Kidney tubule cell (primary cell): Measurements from ENCODE around the gene SIT1.

ENCODE experiments used
- DNase-seq: peaks from one replicate; pipeline ENCODE4 v3.0.0-alpha.2; 2018; ENCODE audit warnings: low spot score

SIT1 gene

DNA sequence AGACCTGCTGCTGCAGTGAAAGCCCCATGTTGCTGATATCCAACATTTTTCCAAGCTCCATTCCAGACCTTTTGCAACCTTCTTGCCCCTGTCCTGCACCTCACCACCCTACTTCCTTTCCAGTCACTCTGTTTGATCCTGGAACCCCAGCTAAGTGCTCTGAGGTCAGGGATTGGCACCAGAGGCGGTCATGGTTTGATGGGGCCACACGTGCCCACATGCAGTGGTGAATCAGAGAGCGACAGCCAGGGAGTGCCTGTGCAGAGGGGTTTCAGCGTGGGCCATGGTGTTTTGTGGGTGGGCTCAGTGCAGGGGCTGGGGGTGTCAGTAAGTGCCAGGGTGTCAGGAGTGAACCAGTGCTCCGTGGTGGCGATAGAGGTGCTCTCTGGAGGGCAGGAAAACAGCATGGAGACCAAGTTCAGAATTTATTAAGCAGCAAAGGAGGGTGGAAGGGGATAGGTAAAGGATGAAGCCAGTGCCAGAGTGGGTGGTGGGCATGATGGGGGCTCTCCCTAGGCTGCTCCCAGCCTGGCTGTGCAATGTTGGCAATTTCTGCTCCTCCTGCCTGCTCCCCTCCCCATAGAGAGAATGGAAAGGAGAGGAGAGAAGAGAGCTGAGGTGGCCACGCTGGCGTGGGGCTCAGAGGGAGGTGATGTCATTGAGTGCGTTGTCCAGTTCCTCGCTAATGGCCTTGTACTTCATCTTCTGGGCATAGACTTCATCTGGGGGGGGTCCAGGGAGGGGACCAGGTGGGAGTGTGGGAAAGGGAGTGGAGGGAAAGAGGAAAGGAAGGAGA, 32.0 kb upstream of the SIT1 start:
- no peak for DNase-seq

DNA sequence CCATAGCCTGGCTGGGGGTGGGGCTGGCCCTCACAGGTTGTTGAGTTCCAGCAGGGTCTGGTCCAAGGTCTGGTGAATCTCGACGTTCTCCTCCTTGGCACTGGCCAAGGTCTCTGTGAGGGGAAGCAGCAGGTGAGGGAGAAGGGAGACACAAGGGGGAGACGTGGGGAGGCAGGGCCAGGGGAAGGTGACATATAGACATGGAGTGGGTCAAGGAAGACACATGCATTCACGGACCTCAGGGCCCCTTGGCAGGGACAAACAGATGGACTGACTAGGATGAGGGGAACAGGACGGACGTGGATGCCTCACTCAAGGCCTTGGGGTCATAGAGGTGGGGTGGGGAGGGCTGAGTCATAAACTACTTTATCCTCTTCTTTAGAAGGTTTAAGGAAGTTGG, 31.3 kb upstream of the SIT1 start:
- no peak for DNase-seq

DNA sequence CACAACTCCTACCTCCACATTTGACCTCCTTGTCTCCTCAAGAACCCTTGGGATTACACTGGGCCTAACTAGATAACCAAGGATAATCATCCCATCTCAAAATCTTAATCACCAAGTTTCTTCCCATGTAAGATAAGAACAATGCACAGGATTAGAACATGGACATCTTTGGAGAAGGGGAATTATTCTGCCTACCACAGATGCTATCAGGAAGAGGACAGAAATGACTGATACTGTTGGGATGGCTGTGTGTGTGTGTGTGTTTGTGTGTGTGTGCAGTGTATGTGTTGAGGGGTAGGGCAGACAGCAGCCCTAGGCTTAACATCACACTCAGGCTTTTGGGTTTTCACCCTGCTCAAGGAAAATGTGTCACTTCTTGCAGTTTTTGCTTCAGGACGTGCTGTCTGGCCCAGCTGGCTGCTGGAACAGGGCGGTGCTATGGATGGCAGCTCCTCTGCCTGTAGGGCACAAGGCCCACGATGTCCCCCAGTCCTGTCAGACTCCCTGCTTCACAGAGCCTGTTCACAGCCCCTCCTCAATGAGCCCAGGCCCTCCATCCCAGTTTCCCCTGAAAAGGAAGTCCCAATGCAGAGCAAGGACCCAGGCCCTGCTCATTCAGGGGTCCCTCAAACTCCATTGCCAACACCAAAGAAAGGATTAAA, 30.7 kb upstream of the SIT1 start:
- no peak for DNase-seq

DNA sequence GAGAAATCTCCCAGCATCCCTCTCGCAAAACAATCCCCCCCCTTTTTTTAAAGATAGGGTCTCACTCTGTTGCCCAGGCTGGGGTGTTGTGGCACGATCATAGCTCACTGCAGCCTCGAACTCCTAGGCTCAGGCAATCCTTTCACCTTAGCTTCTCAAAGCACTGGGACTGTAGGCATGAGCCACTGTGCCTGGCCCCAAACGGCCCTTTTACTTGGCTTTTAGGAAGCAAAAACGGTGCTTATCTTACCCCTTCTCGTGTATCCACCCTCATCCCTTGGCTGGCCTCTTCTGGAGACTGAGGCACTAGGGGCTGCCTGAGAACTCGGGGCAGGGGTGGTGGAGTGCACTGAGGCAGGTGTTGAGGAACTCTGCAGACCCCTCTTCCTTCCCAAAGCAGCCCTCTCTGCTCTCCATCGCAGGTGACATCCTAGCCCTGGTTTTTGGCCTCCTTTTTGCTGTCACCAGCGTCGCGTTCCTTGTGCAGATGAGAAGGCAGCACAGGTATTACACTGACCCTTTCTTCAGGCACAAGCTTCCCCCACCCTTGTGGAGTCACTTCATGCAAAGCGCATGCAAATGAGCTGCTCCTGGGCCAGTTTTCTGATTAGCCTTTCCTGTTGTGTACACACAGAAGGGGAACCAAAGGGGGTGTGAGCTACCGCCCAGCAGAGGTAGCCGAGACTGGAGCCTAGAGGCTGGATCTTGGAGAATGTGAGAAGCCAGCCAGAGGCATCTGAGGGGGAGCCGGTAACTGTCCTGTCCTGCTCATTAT, 29.8 kb upstream of the SIT1 start:
- DNase-seq, result no peak

DNA sequence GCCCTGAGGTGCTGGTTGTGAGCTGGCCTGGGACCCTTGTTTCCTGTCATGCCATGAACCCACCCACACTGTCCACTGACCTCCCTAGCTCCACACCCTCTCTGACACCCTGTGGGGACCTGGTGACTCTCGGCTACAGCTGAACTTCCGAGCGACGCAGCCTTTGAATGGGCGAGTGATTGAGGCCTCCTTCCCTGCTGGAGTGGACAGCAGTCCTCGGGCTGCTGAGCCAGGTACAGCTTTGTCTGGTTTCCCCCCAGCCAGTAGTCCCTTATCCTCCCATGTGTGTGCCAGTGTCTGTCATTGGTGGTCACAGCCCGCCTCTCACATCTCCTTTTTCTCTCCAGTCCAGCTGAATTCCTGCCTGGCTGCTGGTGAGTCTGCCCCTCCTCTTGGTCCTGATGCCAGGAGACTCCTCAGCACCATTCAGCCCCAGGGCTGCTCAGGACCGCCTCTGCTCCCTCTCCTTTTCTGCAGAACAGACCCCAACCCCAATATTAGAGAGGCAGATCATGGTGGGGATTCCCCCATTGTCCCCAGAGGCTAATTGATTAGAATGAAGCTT, 29.1 kb upstream of the SIT1 start:
- no peak for DNase-seq

DNA sequence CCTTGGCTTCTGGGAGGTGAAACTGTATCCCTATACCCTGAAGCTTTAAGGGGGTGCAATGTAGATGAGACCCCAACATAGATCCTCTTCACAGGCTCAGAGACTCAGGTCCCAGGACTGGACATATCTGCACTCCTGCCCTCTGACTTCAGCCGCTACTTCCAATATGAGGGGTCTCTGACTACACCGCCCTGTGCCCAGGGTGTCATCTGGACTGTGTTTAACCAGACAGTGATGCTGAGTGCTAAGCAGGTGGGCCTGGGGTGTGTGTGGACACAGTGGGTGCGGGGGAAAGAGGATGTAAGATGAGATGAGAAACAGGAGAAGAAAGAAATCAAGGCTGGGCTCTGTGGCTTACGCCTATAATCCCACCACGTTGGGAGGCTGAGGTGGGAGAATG, 28.4 kb upstream of the SIT1 start:
- DNase-seq, result no peak

DNA sequence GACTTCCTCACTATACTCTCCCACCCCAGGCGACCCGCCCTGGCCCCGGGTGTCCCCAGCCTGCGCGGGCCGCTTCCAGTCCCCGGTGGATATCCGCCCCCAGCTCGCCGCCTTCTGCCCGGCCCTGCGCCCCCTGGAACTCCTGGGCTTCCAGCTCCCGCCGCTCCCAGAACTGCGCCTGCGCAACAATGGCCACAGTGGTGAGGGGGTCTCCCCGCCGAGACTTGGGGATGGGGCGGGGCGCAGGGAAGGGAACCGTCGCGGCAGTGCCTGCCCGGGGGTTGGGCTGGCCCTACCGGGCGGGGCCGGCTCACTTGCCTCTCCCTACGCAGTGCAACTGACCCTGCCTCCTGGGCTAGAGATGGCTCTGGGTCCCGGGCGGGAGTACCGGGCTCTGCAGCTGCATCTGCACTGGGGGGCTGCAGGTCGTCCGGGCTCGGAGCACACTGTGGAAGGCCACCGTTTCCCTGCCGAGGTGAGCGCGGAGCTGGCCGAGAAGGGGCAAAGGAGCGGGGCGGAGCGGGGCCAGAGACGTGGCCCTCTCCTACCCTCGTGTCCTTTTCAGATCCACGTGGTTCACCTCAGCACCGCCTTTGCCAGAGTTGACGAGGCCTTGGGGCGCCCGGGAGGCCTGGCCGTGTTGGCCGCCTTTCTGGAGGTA, 25.1 kb upstream of the SIT1 start:
- DNase-seq, result no peak

DNA sequence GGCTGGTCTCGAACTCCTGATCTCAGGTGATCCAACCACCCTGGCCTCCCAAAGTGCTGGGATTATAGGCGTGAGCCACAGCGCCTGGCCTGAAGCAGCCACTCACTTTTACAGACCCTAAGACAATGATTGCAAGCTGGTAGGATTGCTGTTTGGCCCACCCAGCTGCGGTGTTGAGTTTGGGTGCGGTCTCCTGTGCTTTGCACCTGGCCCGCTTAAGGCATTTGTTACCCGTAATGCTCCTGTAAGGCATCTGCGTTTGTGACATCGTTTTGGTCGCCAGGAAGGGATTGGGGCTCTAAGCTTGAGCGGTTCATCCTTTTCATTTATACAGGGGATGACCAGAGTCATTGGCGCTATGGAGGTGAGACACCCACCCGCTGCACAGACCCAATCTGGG, 24.5 kb upstream of the SIT1 start:
- DNase-seq, result no peak

DNA sequence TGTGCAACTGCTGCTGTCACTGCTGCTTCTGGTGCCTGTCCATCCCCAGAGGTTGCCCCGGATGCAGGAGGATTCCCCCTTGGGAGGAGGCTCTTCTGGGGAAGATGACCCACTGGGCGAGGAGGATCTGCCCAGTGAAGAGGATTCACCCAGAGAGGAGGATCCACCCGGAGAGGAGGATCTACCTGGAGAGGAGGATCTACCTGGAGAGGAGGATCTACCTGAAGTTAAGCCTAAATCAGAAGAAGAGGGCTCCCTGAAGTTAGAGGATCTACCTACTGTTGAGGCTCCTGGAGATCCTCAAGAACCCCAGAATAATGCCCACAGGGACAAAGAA, 23.3 kb upstream of the SIT1 start:
- no peak for DNase-seq

DNA sequence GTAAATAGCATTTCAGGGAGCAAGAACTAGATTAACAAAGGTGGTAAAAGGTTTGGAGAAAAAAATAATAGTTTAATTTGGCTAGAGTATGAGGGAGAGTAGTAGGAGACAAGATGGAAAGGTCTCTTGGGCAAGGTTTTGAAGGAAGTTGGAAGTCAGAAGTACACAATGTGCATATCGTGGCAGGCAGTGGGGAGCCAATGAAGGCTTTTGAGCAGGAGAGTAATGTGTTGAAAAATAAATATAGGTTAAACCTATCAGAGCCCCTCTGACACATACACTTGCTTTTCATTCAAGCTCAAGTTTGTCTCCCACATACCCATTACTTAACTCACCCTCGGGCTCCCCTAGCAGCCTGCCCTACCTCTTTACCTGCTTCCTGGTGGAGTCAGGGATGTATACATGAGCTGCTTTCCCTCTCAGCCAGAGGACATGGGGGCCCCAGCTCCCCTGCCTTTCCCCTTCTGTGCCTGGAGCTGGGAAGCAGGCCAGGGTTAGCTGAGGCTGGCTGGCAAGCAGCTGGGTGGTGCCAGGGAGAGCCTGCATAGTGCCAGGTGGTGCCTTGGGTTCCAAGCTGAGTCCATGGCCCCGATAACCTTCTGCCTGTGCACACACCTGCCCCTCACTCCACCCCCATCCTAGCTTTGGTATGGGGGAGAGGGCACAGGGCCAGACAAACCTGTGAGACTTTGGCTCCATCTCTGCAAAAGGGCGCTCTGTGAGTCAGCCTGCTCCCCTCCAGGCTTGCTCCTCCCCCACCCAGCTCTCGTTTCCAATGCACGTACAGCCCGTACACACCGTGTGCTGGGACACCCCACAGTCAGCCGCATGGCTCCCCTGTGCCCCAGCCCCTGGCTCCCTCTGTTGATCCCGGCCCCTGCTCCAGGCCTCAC, 22.6 kb upstream of the SIT1 start, which contains the start of gene CA9:
CA9 (plus strand) TSS at position 797 of the 893 bp plus-strand sequence; CDS start at position 829, 32 bp downstream.
- DNase-seq, result no peak

DNA sequence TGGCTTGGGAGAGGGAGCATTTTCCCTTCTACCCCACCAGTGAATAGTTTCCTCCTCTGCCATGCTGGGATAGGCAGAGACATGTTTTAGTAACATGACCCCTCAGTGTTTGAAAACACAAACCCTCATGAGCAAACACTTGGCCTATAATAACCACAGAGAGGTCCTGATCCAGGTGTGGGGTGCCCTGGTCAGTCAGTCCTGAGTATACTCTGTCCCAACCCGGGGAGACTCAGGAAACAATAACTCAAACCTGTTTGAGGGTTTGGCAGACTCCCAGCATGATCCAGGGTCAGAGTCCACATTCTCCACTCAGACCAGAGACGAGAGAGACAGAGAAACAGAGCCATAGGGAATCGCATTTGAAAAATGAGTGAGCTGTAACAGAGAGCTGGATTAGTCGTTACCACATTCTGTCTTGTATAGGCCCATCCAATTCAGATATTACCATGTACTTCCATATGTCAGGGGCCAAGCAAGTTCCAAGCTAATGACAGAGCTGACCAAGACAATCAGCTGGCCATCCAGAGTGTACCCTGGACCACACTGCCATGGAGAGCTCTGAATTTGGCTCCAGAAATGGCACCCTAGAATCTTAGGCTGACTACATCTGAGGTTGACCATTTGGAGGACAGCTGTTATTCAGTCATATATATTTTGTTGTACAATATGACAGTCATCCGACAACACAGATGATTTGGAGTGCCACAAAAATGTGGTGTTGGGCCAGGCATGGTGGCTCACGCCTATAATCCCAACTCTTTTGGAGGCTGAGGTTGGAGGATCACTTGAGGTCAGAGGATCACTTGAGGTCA, 18.8 kb upstream of the SIT1 start:
- peak; percentile 87 for DNase-seq

DNA sequence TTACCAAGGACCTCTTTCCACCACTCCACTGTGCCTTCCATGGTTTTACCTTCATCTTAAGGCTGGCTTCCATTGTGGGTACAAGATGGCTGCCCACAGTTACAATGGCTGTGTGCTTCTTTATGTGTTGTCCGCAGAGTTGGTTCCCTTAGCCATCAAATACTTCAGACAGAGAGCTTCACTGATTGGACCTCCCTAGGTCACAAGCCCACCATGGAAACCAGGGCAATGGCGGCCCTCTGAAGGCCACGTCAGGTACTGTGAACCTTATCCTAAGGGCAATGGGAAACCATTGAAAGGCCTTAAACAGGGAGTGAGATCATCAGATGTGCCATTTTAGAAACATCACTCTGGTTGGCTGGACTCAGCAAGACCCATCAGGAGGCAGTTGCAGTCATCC, 17.2 kb upstream of the SIT1 start:
- no peak for DNase-seq

DNA sequence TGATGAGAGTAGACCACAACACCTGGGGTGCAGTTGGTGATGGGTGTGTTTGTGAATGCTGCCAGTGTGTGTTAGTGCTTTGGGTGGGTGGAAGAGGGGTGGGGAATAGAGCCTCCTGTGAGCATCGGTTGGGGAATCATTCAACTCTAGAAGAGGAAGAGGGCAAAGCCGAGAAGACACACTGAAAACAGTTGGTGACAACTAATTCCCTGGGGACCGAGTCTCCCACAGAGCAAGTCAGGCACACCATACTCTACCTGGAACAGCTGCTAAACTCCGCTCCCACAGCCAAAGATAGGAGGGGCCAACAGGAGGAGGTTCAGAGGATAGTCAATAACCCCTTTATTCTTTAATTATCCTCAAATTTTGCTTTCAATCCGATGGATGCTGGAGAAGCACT, 15.8 kb upstream of the SIT1 start:
- no peak for DNase-seq

DNA sequence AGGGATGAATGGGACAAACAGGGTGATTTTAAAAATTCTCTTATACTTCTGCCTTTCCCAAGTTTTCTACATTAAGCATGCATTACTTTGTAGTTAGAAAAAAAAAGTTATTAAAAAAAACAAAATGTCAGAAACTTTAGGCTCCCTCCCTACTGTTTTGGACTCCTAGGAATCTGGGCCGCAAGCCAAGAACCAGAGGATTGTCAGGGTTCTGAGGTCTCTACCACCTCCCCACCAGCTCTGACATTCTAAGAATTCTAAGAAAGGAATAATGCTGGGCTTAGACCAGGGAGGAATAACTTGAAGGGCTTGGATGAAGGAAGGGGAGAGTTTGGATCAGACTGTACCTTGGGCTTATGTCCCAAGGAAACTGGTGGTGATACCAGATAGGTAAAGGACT, 15.3 kb upstream of the SIT1 start:
- DNase-seq, result no peak

DNA sequence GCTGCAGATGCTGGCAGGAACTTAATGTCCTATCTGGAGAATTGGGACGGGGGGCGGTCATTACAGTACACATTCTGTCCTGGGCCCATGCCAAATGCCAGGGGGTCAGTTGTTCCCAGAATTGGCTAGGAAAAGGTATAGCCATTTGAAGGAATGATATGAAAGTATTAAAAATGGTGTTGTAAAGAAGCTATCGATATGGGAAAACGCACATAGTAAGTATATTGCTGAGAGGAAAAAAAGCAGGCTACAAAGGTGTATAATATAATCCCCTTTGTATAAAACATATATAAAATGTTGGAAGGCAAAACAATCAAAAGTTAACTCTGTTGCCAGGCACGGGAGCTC, 14.7 kb upstream of the SIT1 start:
- DNase-seq, result no peak

DNA sequence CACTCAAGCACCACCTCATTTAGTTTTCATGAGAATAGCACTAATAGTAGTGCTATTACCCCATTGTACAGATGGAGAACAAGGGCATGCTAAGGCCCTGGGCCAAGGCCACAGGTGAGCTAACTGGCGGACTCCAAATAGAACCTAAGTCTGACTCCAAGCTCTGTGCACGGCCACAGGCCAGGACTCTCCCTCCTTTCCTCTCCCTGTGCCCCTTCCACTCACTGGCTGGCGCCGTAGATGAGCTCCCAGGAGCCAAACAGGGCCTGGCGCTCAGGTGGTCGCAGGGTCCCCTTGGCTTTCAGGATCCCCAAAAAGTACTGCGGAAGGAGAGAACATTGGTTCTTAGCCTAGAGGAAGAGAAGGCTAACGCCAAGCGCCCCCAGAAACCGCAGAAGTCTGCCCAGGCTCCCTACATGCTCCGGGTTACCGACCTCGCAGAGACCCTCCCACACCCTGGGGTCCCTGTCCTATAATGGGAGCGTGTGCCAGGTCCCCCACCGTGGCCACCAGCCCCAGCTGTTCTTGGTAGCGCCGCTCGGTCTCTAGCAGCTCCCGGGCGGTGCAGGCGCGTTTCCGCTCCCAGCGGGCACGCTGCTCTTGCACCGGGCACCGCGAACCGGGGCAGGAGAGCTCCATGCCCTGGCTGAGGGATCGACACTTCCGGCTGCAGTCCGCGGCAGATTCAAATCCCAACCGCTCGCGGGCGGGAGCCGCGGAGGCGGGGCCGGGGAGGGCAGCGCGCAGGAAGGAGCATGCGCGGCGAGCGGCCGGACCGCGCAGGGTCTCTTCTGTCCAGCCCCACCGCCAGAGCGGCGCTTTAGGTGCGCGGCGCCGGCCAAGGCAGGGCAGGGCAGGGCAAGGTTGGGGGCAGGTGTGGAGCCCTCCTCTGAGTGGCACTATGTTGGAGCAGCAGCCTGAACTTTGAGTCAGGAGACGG, 14.1 kb upstream of the SIT1 start, which contains the start of gene ARHGEF39:
ARHGEF39 (minus strand) TSS at position 665 of the 940 bp plus-strand sequence; CDS start at position 639, 26 bp downstream.
- peak; percentile 89 for DNase-seq

DNA sequence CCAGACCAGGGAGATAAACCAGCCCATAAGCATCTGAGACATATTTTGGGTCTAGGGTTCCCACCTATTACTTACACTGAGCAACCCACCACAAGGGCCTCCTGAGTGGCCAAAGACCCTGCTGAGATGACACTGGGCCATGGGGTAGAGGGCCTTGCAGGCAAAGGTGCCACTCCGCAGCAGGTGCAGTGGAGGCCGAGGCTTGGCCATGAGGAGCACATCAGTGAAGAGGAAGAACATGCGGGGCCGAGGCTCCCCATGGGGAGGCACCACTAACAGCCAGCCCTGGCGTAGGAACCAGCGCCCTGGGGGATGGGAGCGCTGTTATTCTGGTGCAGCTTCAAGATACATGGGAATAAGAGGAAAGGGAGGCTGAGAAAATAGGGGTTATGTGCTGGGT, 11.7 kb upstream of the SIT1 start:
- DNase-seq, result no peak

DNA sequence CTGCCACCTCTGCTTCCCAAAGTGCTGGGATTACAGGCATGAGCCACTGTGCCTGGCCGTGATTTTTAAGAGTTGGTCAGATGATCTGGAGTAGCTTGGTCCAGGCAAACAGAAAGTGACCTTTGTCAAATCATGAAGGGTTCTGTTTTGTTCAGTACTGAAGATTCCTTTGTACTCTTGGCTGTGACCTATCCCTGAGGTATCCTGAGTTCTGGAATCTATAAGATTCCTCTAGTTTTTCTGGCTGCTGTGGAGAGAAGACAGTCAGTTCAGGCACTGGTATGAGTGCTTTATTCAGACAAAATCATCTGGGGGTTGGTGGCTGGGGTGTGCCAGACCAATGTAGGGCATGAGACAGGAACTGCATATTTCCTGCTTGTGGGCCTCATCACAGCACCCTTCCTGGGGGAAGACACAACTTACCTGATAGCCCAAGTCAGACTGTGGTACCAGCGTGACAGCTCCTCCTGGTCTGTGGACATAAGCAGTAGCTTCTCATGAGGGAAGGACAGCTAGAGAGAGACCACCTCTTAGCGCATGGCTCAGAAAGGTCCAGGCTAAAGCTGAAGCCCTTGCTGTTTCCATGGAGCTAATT, 11.1 kb upstream of the SIT1 start:
- DNase-seq, result no peak

DNA sequence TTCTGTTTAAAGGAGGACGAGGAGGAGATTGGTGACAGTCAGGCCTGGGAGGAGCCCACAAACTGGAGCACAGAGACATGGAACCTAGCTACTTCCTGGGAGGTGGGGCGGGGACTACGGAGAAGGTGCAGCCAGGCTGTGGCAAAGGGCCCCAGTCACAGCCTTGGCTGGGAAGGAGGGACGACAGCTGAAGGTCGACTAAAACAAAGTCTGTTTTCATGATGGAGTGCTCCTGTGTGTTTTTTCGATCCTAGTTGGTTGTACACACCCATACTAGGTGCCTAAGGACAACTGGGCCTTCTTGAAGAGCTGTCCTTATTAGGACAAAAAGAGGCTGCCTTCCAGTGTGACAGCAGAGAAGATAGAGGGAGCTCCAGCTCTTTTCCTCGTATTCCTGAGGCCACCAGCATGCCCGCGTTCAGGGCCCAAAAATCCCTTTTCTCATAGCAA, 10.3 kb upstream of the SIT1 start:
- no peak for DNase-seq
